GM15510 (cell line): ENCODE data around the gene CXCR2.

Source experiments
- POLR2A ChIP-seq: IDR thresholded peaks from 3 replicates; pipeline ENCODE4 v1.6.1; 2011; ENCODE audit warnings: borderline replicate concordance; ENCODE audit not compliant: insufficient read length; ENCODE audit errors: extremely low read depth

Gene CXCR2

GRCh38 chr2:218125626-218126080 lies at the start of gene CXCR2:
TSS of gene CXCR2 (plus strand) at chr2:218126028. CDS start at chr2:218134802, 8,774 bp downstream.
- no peak for TF ChIP-seq POLR2A

GRCh38 chr2:218077464-218078216 lies 48.2 kb upstream of the CXCR2 start:
- TF ChIP-seq POLR2A = no peak

- no peak for TF ChIP-seq POLR2A
Measured at GRCh38 chr2:218079943-218080913, 45.6 kb upstream of the CXCR2 start.

- no peak for TF ChIP-seq POLR2A
Measured at GRCh38 chr2:218081063-218081462, 44.8 kb upstream of the CXCR2 start.

GRCh38 chr2:218081695-218082094 lies 44.1 kb upstream of the CXCR2 start:
- TF ChIP-seq POLR2A = no peak

GRCh38 chr2:218082586-218083351 lies 43.1 kb upstream of the CXCR2 start:
- TF ChIP-seq POLR2A = no peak

- no peak for TF ChIP-seq POLR2A
Measured at GRCh38 chr2:218083352-218083676, 42.5 kb upstream of the CXCR2 start.

GRCh38 chr2:218086478-218086877 lies 39.4 kb upstream of the CXCR2 start:
- TF ChIP-seq POLR2A = no peak

- TF ChIP-seq POLR2A = no peak
Measured at GRCh38 chr2:218089259-218089658, 36.6 kb upstream of the CXCR2 start.

- TF ChIP-seq POLR2A = no peak
Measured at GRCh38 chr2:218091746-218092145, 34.1 kb upstream of the CXCR2 start.

- TF ChIP-seq POLR2A = no peak
Measured at GRCh38 chr2:218093879-218094278, 31.9 kb upstream of the CXCR2 start.

- TF ChIP-seq POLR2A = no peak
Measured at GRCh38 chr2:218095853-218096252, 30.0 kb upstream of the CXCR2 start.

GRCh38 chr2:218097975-218098374 lies 27.9 kb upstream of the CXCR2 start:
- TF ChIP-seq POLR2A = no peak

- no peak for TF ChIP-seq POLR2A
Measured at GRCh38 chr2:218123986-218124385, 1.8 kb upstream of the CXCR2 start.

GRCh38 chr2:218125095-218125494 lies 733 bp upstream of the CXCR2 start:
- no peak for TF ChIP-seq POLR2A
